ENCODE measurements around the gene DPP7. TPM values are rescaled to one million over a fixed set of nuclear protein-coding genes. Genes with fewer than 3 reads are reported as not detected.

DPP7 gene
- total RNA-seq, 2 experiments from 2014 or later: 154 to 182 TPM

DNA sequence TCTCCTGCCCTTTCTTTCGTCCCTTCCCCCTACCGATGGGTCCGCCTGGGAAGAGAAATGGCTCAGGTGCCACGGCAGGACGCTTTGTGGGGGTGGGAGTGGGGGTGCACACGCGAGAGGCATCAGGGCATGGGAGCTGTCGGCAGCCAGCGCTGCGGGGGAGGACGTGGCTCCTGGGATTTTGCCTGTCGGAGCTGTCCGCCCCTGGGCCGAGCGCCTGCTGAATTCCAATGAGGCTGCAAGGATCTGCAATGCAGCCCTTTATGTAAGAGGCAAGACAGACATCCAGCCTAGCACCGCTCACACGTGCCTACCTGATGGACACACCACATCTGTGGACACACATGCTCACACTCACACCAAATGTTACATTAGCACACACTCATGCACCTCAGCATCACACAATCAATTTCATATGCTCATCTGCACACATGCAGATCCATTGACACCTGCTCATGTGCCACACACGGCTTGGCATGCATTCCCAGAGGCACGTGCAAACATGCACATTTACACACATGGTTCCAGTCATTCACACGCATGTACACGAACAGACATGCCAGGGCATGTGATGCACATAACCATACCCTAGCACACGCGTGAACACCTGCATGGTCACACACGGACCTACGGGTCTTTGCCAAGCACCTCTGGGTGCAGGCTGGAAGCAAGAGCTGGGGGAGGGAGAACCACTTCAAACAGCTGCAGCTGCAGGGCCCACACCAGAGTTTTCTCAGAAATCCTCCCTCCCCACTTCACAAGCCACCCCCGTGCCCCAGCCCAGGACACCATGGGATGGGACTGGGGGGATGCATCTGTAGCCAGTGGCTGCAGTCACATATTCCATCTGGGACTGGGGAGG, 25.8 kb upstream of the DPP7 start:
- Histone ChIP-seq H3K79me2 (ENCODE audit: insufficient read depth, low read depth, low read length) (no peaks in the 10 kb centered on the region), H3K9me3 (ENCODE audit: low read length) (no peaks in the 10 kb centered on the region), H3K4me3 (ENCODE audit: low read depth, low read length, poor library complexity, severe bottlenecking) (no peak overlapping the region), H4K20me1 (ENCODE audit: insufficient read depth, low read length) (no peaks in the 10 kb centered on the region), H3K27ac (ENCODE audit: low read depth, low read length, poor library complexity, severe bottlenecking) (no peak overlapping the region), H3K4me1 (ENCODE audit: insufficient read depth, low read length, poor library complexity, severe bottlenecking) (peaks cover 26% of the 10 kb centered on the region), H3K36me3 (ENCODE audit: insufficient read depth, low read length) (no peaks in the 10 kb centered on the region), H3K4me2 (ENCODE audit: low read length) (no peak overlapping the region), H3K9me2 (ENCODE audit: insufficient read depth, low read length) (no peaks in the 10 kb centered on the region), H2AFZ (ENCODE audit: low read length) (no peak overlapping the region)
- ChIA-PET POLR2A (interaction anchor here (1.0 to 1.2 kb wide), 2 partner anchors 9 to 11 kb away, joined by 3 to 4 read pairs; no protein-coding TSS in a partner anchor), CTCF (ENCODE audit: unreplicated experiment) (no interaction called here)
- TF ChIP-seq EZH2phosphoT487 (IDR thresholded peaks at IDR 0.05; ENCODE audit: borderline replicate concordance, low read depth, low read length): no peak
- TF ChIP-seq, protein P1, sequence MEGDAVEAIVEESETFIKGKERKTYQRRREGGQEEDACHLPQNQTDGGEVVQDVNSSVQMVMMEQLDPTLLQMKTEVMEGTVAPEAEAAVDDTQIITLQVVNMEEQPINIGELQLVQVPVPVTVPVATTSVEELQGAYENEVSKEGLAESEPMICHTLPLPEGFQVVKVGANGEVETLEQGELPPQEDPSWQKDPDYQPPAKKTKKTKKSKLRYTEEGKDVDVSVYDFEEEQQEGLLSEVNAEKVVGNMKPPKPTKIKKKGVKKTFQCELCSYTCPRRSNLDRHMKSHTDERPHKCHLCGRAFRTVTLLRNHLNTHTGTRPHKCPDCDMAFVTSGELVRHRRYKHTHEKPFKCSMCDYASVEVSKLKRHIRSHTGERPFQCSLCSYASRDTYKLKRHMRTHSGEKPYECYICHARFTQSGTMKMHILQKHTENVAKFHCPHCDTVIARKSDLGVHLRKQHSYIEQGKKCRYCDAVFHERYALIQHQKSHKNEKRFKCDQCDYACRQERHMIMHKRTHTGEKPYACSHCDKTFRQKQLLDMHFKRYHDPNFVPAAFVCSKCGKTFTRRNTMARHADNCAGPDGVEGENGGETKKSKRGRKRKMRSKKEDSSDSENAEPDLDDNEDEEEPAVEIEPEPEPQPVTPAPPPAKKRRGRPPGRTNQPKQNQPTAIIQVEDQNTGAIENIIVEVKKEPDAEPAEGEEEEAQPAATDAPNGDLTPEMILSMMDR (conservative IDR thresholded peaks at IDR 0.05; ENCODE audit: low read length): no peak
- no TSS peak for BruUV-seq (replicated peaks)
- DNase-seq (ENCODE audit: low spot score): no peak
- intact Hi-C loops (cut with micrococcal nuclease; ENCODE audit: unreplicated experiment): no loop called here

DNA sequence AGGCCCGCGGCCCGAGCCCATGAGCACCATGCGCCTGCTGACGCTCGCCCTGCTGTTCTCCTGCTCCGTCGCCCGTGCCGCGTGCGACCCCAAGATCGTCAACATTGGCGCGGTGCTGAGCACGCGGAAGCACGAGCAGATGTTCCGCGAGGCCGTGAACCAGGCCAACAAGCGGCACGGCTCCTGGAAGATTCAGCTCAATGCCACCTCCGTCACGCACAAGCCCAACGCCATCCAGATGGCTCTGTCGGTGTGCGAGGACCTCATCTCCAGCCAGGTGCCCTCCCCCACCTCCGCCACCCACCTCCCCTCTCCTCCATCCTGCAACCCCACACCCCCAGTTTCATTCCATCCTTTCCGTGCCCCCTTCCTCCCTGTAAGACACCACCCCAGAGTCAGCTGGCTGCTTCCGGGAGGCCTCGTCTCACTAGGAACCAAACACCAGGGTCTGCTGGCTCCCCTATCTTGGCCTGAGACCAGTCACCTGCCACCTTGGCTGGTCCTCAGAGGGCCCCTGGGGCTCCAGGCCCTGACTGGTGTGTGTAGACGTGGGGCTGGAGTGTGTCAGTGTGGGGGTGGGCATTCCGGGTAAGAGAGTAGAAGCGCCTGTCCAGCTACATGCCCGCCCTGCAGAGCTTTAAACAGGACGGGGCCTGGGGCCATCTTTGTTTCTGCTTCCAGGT, 25.1 kb upstream of the DPP7 start:
- ChIA-PET POLR2A (interaction anchor here (1.2 kb wide), 1 partner anchor 10 kb away, joined by 3 read pairs; no protein-coding TSS in a partner anchor), CTCF (ENCODE audit: unreplicated experiment) (no interaction called here)
- intact Hi-C loops (cut with micrococcal nuclease; ENCODE audit: unreplicated experiment): no loop called here
- H3K4me3 ChIP-seq (ENCODE audit: low read depth, low read length, poor library complexity, severe bottlenecking): no peak overlapping the region
- no peak overlapping the region for H3K27ac ChIP-seq (ENCODE audit: low read depth, low read length, poor library complexity, severe bottlenecking)
- no peak overlapping the region for H2AFZ ChIP-seq (ENCODE audit: low read length)
- BruUV-seq (replicated peaks): no TSS peak
- no peaks in the 10 kb centered on the region for H4K20me1 ChIP-seq (ENCODE audit: insufficient read depth, low read length)
- H3K79me2 ChIP-seq (ENCODE audit: insufficient read depth, low read depth, low read length): no peaks in the 10 kb centered on the region
- H3K4me1 ChIP-seq (ENCODE audit: insufficient read depth, low read length, poor library complexity, severe bottlenecking): peaks cover 26% of the 10 kb centered on the region
- H3K9me3 ChIP-seq (ENCODE audit: low read length): no peaks in the 10 kb centered on the region
- no peaks in the 10 kb centered on the region for H3K36me3 ChIP-seq (ENCODE audit: insufficient read depth, low read length)
- no peak for DNase-seq (ENCODE audit: low spot score)
- no peak for TF ChIP-seq EZH2phosphoT487 (IDR thresholded peaks at IDR 0.05; ENCODE audit: borderline replicate concordance, low read depth, low read length)
- TF ChIP-seq, protein P1 (conservative IDR thresholded peaks at IDR 0.05; ENCODE audit: low read length): no peak
- no peak overlapping the region for H3K4me2 ChIP-seq (ENCODE audit: low read length)
- H3K9me2 ChIP-seq (ENCODE audit: insufficient read depth, low read length): no peaks in the 10 kb centered on the region

Measured in OCI-LY7 (cell line).